ENCODE data around the gene RAB28.

The RAB28 gene

DNA sequence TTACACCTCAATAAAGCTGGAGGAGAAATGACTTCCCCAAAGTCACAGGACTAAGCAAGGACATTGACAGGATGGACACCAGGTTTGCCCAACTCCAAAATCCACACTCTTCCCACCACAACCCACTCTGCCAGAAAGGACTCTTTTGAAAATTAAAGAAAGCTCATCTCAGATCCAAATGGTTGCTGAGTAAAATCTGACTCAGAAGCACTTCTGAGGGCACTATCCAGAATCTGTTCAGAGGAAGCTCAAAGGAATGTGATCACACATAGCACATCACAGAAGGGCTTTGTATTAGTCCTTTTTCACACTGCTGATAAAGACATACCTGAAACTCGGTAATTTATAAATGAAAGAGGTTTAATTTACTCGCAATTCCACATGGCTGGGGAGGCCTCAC lies 155.5 kb downstream of the RAB28 start:
- no peak overlapping the region for H3K4me3 Mint-ChIP-seq
- H3K27me3 Mint-ChIP-seq (ENCODE audit: low read depth) = no peaks in the 10 kb centered on the region
- H3K4me1 Mint-ChIP-seq = no peaks in the 10 kb centered on the region
- no peaks in the 10 kb centered on the region for H3K36me3 Mint-ChIP-seq (ENCODE audit: low read depth)
- no peaks in the 10 kb centered on the region for H3K9me3 Mint-ChIP-seq
- no peak overlapping the region for H3K27ac Mint-ChIP-seq
- TF ChIP-seq, protein P1, sequence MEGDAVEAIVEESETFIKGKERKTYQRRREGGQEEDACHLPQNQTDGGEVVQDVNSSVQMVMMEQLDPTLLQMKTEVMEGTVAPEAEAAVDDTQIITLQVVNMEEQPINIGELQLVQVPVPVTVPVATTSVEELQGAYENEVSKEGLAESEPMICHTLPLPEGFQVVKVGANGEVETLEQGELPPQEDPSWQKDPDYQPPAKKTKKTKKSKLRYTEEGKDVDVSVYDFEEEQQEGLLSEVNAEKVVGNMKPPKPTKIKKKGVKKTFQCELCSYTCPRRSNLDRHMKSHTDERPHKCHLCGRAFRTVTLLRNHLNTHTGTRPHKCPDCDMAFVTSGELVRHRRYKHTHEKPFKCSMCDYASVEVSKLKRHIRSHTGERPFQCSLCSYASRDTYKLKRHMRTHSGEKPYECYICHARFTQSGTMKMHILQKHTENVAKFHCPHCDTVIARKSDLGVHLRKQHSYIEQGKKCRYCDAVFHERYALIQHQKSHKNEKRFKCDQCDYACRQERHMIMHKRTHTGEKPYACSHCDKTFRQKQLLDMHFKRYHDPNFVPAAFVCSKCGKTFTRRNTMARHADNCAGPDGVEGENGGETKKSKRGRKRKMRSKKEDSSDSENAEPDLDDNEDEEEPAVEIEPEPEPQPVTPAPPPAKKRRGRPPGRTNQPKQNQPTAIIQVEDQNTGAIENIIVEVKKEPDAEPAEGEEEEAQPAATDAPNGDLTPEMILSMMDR (IDR thresholded peaks at IDR 0.05; ENCODE audit: unreplicated experiment in 3 of 3) = no peak

DNA sequence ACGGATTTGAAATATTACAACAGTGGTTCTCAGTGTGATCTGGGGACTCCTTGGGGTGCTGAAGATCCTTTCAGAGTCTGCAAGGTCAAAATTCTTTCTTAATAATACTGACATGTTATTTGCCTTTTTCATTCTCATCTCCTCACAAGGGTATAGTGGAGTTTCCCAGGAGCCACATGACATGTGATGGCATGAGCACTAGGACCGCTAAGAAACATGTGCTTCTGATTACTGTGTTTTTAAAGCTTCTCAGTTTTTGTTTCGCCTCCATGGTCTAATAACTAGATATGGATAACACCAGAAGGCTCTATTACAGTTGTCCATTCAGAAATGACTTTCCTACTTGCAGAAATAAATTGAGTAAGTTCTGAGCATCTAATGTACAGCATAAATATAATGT lies 156.1 kb downstream of the RAB28 start:
- Mint-ChIP-seq H3K27me3 (ENCODE audit: low read depth) (no peaks in the 10 kb centered on the region), H3K36me3 (ENCODE audit: low read depth) (no peaks in the 10 kb centered on the region), H3K4me3 (no peak overlapping the region), H3K9me3 (no peaks in the 10 kb centered on the region), H3K4me1 (no peaks in the 10 kb centered on the region), H3K27ac (no peak overlapping the region)
- TF ChIP-seq, protein P1 (IDR thresholded peaks at IDR 0.05; ENCODE audit: unreplicated experiment in 3 of 3) = no peak

DNA sequence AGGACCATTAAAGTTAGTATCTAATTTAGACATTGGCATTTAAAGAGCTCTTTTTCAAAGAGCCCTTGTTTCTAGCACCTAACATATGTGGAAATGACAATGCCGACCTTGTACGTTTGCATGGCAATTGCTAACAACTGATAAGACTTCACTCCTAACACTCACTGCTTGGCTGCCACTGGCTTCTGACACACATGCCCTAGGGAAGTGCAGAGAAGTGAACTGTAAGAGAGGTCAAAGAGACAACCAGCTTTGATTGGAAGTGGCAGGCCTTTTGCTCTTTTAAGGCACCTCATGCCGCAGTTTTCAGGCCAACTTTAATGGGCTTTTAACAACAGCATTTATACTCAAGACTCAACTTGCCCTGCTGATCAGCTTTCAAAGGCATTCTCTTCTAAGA lies 158.4 kb downstream of the RAB28 start:
- Mint-ChIP-seq H3K4me1 (no peaks in the 10 kb centered on the region), H3K4me3 (no peak overlapping the region), H3K27ac (no peak overlapping the region), H3K9me3 (peaks cover 3% of the 10 kb centered on the region), H3K27me3 (ENCODE audit: low read depth) (no peaks in the 10 kb centered on the region), H3K36me3 (ENCODE audit: low read depth) (peaks cover 7% of the 10 kb centered on the region)
- TF ChIP-seq, protein P1 (IDR thresholded peaks at IDR 0.05; ENCODE audit: unreplicated experiment in 3 of 3) = no peak

DNA sequence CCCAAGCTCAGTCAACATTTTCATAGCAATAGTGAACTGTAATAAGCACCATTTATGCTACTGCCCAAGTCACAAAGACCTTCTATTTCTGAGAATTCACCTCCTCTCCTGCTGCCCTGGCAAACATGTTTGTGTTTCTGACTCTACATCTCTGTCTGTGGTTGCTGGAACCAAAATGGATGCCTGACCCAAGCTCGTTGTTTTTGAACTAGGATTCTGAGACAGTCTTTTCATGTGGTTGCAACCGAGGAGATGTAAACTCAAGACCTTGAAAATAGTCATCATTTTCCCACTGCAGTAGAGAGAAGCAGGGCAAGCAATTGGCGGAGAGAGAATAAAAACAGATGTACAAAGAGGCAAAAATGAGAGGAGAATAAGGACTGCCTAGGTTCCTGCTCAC lies 160.2 kb downstream of the RAB28 start:
- H3K27me3 Mint-ChIP-seq (ENCODE audit: low read depth) = no peaks in the 10 kb centered on the region
- no peak overlapping the region for H3K27ac Mint-ChIP-seq
- H3K4me3 Mint-ChIP-seq = no peak overlapping the region
- H3K4me1 Mint-ChIP-seq = no peaks in the 10 kb centered on the region
- TF ChIP-seq, protein P1 (IDR thresholded peaks at IDR 0.05; ENCODE audit: unreplicated experiment in 3 of 3) = no peak
- peaks cover 7% of the 10 kb centered on the region for H3K36me3 Mint-ChIP-seq (ENCODE audit: low read depth)
- peaks cover 3% of the 10 kb centered on the region for H3K9me3 Mint-ChIP-seq

DNA sequence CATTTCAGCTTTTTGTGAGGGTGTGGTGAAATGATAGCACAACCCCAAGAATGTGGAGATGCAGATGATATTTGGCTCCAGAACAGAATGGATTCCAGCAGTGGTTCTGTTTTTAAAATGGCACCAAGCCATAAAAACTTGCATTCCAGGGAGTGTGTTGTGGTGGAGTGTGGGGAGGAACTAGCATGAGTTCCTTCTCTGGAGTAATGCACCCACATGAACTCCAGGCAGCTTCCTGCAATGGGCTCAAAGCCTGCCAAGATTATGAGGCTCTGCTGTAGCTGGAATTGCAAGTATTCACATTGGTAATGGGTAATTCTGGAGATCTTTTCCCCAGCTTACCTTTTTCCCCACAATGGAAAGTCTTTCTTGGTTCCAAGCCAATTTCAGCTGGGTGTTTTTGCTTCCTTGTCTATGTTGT lies 161.4 kb downstream of the RAB28 start:
- Mint-ChIP-seq H3K4me1 (no peaks in the 10 kb centered on the region), H3K27me3 (ENCODE audit: low read depth) (no peaks in the 10 kb centered on the region), H3K9me3 (peaks cover 3% of the 10 kb centered on the region), H3K36me3 (ENCODE audit: low read depth) (peaks cover 7% of the 10 kb centered on the region), H3K27ac (no peak overlapping the region), H3K4me3 (no peak overlapping the region)
- TF ChIP-seq, protein P1 (IDR thresholded peaks at IDR 0.05; ENCODE audit: unreplicated experiment in 3 of 3) = no peak

Data from nephron (organoid).